Endodermal cell (in vitro differentiated cells): ENCODE data around the gene CSN1S1. TPM values are rescaled to one million over a fixed set of nuclear protein-coding genes. Genes with fewer than 3 reads are reported as not detected.

ENCODE experiments used
- DNase-seq: peaks from one replicate; pipeline ENCODE4 v3.0.0-alpha.2; 2017
- H3K27ac ChIP-seq: 2 replicates; pipeline ENCODE4 v1.5.1; 2013; ENCODE audit warnings: mild to moderate bottlenecking, low read depth, low read length, moderate library complexity
- H3K27me3 ChIP-seq: 2 replicates; pipeline ENCODE4 v1.6.1; 2013; ENCODE audit warnings: mild to moderate bottlenecking, low read length, moderate library complexity; ENCODE audit not compliant: insufficient read depth, control insufficient read depth, poor library complexity, severe bottlenecking
- H3K36me3 ChIP-seq: 2 replicates; pipeline ENCODE4 v1.7.0; 2013; ENCODE audit warnings: mild to moderate bottlenecking, low read length, moderate library complexity; ENCODE audit not compliant: control insufficient read depth, insufficient read depth
- H3K4me1 ChIP-seq: one replicate; pipeline ENCODE4 v1.7.0; 2013; ENCODE audit warnings: low read length; ENCODE audit not compliant: control insufficient read depth, insufficient read depth
- H3K4me3 ChIP-seq: 2 replicates; pipeline ENCODE4 v1.5.1; 2013; ENCODE audit warnings: mild to moderate bottlenecking, low read length, moderate library complexity
- H3K9ac ChIP-seq: 2 replicates; pipeline ENCODE4 v1.6.1; 2013; ENCODE audit warnings: mild to moderate bottlenecking, low read length, moderate library complexity; ENCODE audit not compliant: poor library complexity, severe bottlenecking; ENCODE audit errors: extremely low read depth
- H3K9me3 ChIP-seq: 2 replicates; pipeline ENCODE4 v1.6.1; 2013; ENCODE audit warnings: mild to moderate bottlenecking, low read length, moderate library complexity; ENCODE audit not compliant: control insufficient read depth
- H3K27ac Mint-ChIP-seq: 2 replicates; pipeline ENCODE4 v1.8.0; 2020; ENCODE audit warnings: mixed read lengths
- H3K27me3 Mint-ChIP-seq: 2 replicates; pipeline ENCODE4 v1.8.0; 2021; ENCODE audit warnings: mild to moderate bottlenecking, mixed read lengths; ENCODE audit not compliant: insufficient read depth
- H3K36me3 Mint-ChIP-seq: 2 replicates; pipeline ENCODE4 v1.8.0; 2020; ENCODE audit warnings: low read depth, mixed read lengths
- H3K4me1 Mint-ChIP-seq: 2 replicates; pipeline ENCODE4 v1.8.0; 2020; ENCODE audit warnings: mixed read lengths
- H3K4me3 Mint-ChIP-seq: 2 replicates; pipeline ENCODE4 v1.8.0; 2020; ENCODE audit warnings: mild to moderate bottlenecking, moderate library complexity, mixed read lengths
- H3K9me3 Mint-ChIP-seq: 2 replicates; pipeline ENCODE4 v1.8.0; 2020; ENCODE audit warnings: mild to moderate bottlenecking, mixed read lengths
- CTCF ChIP-seq: fragments of 200-600 bp; sonication (generic); conservative IDR thresholded peaks from 2 replicates; pipeline ENCODE4 v1.5.0; 2021; ENCODE audit warnings: antibody characterized with exemption, mild to moderate bottlenecking
- WGBS, 2 experiments: methylation state at CpG; one replicate each; pipeline versions ENCODE4 v1.1.5 to v1.1.7; 2013; ENCODE audit warnings: missing lambda C conversion rate in 2 of 2, mixed read lengths in 1 of 2; ENCODE audit not compliant: insufficient coverage in 1 of 2, insufficient read length in 1 of 2; 5-methylcytosine and 5-hydroxymethylcytosine counted together
- total RNA-seq, 2 donors: library from RNA; stranded (reverse); fragmentation: NEBNext Ultra II Directional in 1 of 2; extraction: Animal tissue kit (Norgen Biotek cat#: 25700) in 1 of 2; gene quantifications; 2 replicates in 1 of 2; 3 replicates in 1 of 2; pipeline ENCODE4 v1.2.1, GENCODE V29; 2021

The CSN1S1 gene
- total RNA-seq, 2 donors from 2014 or later: not detected

DNA sequence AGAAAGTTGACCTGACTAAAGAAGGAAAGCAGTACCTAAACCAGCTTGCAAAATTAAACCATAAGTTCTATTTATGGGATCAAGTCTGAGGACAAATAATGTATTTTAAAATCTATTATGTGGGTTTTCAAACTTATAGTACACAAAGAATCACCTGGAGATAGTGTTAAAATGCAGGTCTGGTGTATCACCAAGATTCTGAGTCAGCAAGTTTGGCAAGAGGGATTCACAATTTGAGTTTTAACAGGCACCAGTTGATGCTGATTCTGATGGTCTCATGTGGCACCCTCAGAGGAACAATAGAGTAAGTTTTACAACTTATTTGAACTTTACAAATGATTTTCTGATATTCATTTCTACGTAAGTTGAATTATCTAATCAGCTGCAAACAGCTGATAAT lies 55.8 kb downstream of the CSN1S1 start:
- no peak for DNase-seq
- H3K27ac Mint-ChIP-seq: no peak overlapping the region
- no peak overlapping the region for H3K27ac ChIP-seq
- TF ChIP-seq CTCF: no peak
- H3K4me1 ChIP-seq: no peaks in the 10 kb centered on the region
- no peaks in the 10 kb centered on the region for H3K27me3 ChIP-seq
- H3K4me1 Mint-ChIP-seq: peaks cover 17% of the 10 kb centered on the region
- no peak overlapping the region for H3K9ac ChIP-seq
- no peaks in the 10 kb centered on the region for H3K36me3 ChIP-seq
- no peaks in the 10 kb centered on the region for H3K36me3 Mint-ChIP-seq
- H3K9me3 ChIP-seq: no peaks in the 10 kb centered on the region
- no peaks in the 10 kb centered on the region for H3K27me3 Mint-ChIP-seq
- H3K9me3 Mint-ChIP-seq: no peaks in the 10 kb centered on the region
- no peak overlapping the region for H3K4me3 ChIP-seq
- no CpG with 5 or more reads among the region's 1 CpG for WGBS, 2 experiments
- H3K4me3 Mint-ChIP-seq: no peak overlapping the region

GRCh38 chr4:69991016-69991415 lies 60.1 kb downstream of the CSN1S1 start:
- H3K4me1 Mint-ChIP-seq: peaks cover 8% of the 10 kb centered on the region
- Histone ChIP-seq H3K36me3 (no peaks in the 10 kb centered on the region), H3K4me3 (no peak overlapping the region), H3K9me3 (no peaks in the 10 kb centered on the region), H3K27me3 (no peaks in the 10 kb centered on the region), H3K9ac (no peak overlapping the region), H3K27ac (no peak overlapping the region), H3K4me1 (no peaks in the 10 kb centered on the region)
- no peaks in the 10 kb centered on the region for H3K27me3 Mint-ChIP-seq
- no peak for DNase-seq
- no peak for TF ChIP-seq CTCF
- no peaks in the 10 kb centered on the region for H3K9me3 Mint-ChIP-seq
- 87 to 100% methylated on average over 1 to 4 of the region's 4 CpGs for WGBS, 2 experiments
- no peak overlapping the region for H3K4me3 Mint-ChIP-seq
- no peaks in the 10 kb centered on the region for H3K36me3 Mint-ChIP-seq
- no peak overlapping the region for H3K27ac Mint-ChIP-seq

DNA sequence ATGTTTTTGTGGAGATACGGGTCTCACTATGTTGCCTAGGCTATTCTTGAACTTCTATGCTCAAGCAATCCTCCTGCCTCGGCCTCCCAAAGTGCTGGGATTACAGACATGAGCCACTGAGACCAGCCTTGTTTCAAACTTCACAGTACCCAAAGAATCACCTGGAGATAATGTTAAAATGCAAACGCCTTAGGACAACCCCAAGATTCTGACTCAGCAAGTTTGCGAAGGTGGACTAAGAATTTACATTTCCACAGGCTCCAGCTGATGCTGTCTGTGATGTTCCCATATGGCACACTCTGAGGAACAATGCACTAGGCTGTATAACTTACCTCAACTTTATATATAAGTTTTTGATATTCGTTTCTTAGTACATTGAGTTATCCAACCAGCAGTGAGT lies 63.9 kb downstream of the CSN1S1 start:
- H3K4me1 ChIP-seq: no peaks in the 10 kb centered on the region
- Mint-ChIP-seq H3K27ac (no peak overlapping the region), H3K27me3 (no peaks in the 10 kb centered on the region), H3K4me1 (peaks cover 14% of the 10 kb centered on the region), H3K36me3 (no peaks in the 10 kb centered on the region), H3K4me3 (no peak overlapping the region), H3K9me3 (no peaks in the 10 kb centered on the region)
- no peaks in the 10 kb centered on the region for H3K27me3 ChIP-seq
- DNase-seq: no peak
- no peaks in the 10 kb centered on the region for H3K9me3 ChIP-seq
- no peak overlapping the region for H3K9ac ChIP-seq
- no peaks in the 10 kb centered on the region for H3K36me3 ChIP-seq
- 77 to 94% methylated on average over 2 to 4 of the region's 5 CpGs for WGBS, 2 experiments
- no peak for TF ChIP-seq CTCF
- no peak overlapping the region for H3K27ac ChIP-seq
- no peak overlapping the region for H3K4me3 ChIP-seq
